Measurements from ENCODE around the gene SLC4A5. TPM values are rescaled to one million over a fixed set of nuclear protein-coding genes. Genes with fewer than 3 reads are reported as not detected.
A peak's percentile ranks its signal among the peaks of the same experiment; 100 is the strongest.

SLC4A5 gene
- total and polyA plus RNA-seq, 2 of the 8 experiments (the other 6 are each of a cell fraction or from before 2014, with no cell fraction given) = 0.42 to 0.52 TPM

GRCh38 chr2:74198461-74199274 is 144.5 kb downstream of the SLC4A5 start, which contains the start of gene MTHFD2 (continued):
- peak; percentile 97 for TF ChIP-seq TBP (IDR thresholded peaks at IDR 0.05; ENCODE audit: low read depth, low read length)
- TF ChIP-seq CBX5 (IDR thresholded peaks at IDR 0.05; ENCODE audit: low read depth, low read length) = no peak
- no peak for TF ChIP-seq BCL11A (IDR thresholded peaks at IDR 0.05; ENCODE audit: low read depth in 2 of 2, low read length in 2 of 2)
- TF ChIP-seq, protein P1, sequence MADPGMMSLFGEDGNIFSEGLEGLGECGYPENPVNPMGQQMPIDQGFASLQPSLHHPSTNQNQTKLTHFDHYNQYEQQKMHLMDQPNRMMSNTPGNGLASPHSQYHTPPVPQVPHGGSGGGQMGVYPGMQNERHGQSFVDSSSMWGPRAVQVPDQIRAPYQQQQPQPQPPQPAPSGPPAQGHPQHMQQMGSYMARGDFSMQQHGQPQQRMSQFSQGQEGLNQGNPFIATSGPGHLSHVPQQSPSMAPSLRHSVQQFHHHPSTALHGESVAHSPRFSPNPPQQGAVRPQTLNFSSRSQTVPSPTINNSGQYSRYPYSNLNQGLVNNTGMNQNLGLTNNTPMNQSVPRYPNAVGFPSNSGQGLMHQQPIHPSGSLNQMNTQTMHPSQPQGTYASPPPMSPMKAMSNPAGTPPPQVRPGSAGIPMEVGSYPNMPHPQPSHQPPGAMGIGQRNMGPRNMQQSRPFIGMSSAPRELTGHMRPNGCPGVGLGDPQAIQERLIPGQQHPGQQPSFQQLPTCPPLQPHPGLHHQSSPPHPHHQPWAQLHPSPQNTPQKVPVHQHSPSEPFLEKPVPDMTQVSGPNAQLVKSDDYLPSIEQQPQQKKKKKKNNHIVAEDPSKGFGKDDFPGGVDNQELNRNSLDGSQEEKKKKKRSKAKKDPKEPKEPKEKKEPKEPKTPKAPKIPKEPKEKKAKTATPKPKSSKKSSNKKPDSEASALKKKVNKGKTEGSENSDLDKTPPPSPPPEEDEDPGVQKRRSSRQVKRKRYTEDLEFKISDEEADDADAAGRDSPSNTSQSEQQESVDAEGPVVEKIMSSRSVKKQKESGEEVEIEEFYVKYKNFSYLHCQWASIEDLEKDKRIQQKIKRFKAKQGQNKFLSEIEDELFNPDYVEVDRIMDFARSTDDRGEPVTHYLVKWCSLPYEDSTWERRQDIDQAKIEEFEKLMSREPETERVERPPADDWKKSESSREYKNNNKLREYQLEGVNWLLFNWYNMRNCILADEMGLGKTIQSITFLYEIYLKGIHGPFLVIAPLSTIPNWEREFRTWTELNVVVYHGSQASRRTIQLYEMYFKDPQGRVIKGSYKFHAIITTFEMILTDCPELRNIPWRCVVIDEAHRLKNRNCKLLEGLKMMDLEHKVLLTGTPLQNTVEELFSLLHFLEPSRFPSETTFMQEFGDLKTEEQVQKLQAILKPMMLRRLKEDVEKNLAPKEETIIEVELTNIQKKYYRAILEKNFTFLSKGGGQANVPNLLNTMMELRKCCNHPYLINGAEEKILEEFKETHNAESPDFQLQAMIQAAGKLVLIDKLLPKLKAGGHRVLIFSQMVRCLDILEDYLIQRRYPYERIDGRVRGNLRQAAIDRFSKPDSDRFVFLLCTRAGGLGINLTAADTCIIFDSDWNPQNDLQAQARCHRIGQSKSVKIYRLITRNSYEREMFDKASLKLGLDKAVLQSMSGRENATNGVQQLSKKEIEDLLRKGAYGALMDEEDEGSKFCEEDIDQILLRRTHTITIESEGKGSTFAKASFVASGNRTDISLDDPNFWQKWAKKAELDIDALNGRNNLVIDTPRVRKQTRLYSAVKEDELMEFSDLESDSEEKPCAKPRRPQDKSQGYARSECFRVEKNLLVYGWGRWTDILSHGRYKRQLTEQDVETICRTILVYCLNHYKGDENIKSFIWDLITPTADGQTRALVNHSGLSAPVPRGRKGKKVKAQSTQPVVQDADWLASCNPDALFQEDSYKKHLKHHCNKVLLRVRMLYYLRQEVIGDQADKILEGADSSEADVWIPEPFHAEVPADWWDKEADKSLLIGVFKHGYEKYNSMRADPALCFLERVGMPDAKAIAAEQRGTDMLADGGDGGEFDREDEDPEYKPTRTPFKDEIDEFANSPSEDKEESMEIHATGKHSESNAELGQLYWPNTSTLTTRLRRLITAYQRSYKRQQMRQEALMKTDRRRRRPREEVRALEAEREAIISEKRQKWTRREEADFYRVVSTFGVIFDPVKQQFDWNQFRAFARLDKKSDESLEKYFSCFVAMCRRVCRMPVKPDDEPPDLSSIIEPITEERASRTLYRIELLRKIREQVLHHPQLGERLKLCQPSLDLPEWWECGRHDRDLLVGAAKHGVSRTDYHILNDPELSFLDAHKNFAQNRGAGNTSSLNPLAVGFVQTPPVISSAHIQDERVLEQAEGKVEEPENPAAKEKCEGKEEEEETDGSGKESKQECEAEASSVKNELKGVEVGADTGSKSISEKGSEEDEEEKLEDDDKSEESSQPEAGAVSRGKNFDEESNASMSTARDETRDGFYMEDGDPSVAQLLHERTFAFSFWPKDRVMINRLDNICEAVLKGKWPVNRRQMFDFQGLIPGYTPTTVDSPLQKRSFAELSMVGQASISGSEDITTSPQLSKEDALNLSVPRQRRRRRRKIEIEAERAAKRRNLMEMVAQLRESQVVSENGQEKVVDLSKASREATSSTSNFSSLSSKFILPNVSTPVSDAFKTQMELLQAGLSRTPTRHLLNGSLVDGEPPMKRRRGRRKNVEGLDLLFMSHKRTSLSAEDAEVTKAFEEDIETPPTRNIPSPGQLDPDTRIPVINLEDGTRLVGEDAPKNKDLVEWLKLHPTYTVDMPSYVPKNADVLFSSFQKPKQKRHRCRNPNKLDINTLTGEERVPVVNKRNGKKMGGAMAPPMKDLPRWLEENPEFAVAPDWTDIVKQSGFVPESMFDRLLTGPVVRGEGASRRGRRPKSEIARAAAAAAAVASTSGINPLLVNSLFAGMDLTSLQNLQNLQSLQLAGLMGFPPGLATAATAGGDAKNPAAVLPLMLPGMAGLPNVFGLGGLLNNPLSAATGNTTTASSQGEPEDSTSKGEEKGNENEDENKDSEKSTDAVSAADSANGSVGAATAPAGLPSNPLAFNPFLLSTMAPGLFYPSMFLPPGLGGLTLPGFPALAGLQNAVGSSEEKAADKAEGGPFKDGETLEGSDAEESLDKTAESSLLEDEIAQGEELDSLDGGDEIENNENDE (IDR thresholded peaks at IDR 0.05; ENCODE audit: insufficient replicate concordance, low read length) = no peak
- TF ChIP-seq SAP30 (IDR thresholded peaks at IDR 0.05; ENCODE audit: insufficient read depth, insufficient replicate concordance, low read length) = no peak
- TF ChIP-seq TAF7 (optimal IDR thresholded peaks at IDR 0.05; ENCODE audit: borderline replicate concordance, low read depth, low read length) = peak; percentile 97
- TF ChIP-seq EZH2 (IDR thresholded peaks at IDR 0.05; ENCODE audit: low read depth, low read length, severe bottlenecking) = no peak
- no peak for TF ChIP-seq ZNF274 (IDR thresholded peaks at IDR 0.05; ENCODE audit: borderline replicate concordance, extremely low read depth, low read length)
- TF ChIP-seq SP1 (IDR thresholded peaks at IDR 0.05; ENCODE audit: low read depth, low read length) = peak; percentile 94

Data from H1 (cell line).